Liver (tissue), 3 donors: ENCODE data around the gene PIK3R5.

Source experiments
- ATF3 ChIP-seq: IDR thresholded peaks from 2 replicates; pipeline ENCODE4 v1.6.1; 2016; ENCODE audit warnings: antibody characterized with exemption
- CTCF ChIP-seq: fragments of 150-350 bp; IDR thresholded peaks from 2 replicates; pipeline ENCODE4 v1.5.1; 2017; ENCODE audit warnings: improper control_type of control experiment, low read depth, low read length; ENCODE audit not compliant: missing input control
- EGR1 ChIP-seq, 2 donors: IDR thresholded peaks; 2 replicates each; pipeline ENCODE4 v1.6.1; 2016 to 2018; ENCODE audit warnings: antibody characterized with exemption in 2 of 2, low read depth in 2 of 2
- GABPA ChIP-seq, 2 donors: IDR thresholded peaks in 1 of 2; conservative IDR thresholded peaks in 1 of 2; 2 replicates each; pipeline ENCODE4 v1.6.1; 2016; ENCODE audit warnings: antibody characterized with exemption in 2 of 2, mild to moderate bottlenecking in 1 of 2, moderate library complexity in 1 of 2
- MAX ChIP-seq: IDR thresholded peaks from 2 replicates; pipeline ENCODE4 v1.6.1; 2016; ENCODE audit warnings: antibody characterized with exemption
- RAD21 ChIP-seq, 2 donors: IDR thresholded peaks; 2 replicates each; pipeline ENCODE4 v1.6.1; 2016; ENCODE audit warnings: antibody characterized with exemption in 2 of 2, mild to moderate bottlenecking in 2 of 2
- REST ChIP-seq: IDR thresholded peaks from 2 replicates; pipeline ENCODE4 v1.6.1; 2016; ENCODE audit warnings: antibody characterized with exemption, mild to moderate bottlenecking
- RXRA ChIP-seq, 2 donors: IDR thresholded peaks; 2 replicates each; pipeline ENCODE4 v1.6.1; 2017 to 2018; ENCODE audit warnings: antibody characterized with exemption in 2 of 2, mild to moderate bottlenecking in 1 of 2
- SP1 ChIP-seq: IDR thresholded peaks from 2 replicates; pipeline ENCODE4 v1.6.1; 2018; ENCODE audit warnings: antibody characterized with exemption, mild to moderate bottlenecking
- TAF1 ChIP-seq: conservative IDR thresholded peaks from 2 replicates; pipeline ENCODE4 v1.6.1; 2016; ENCODE audit warnings: antibody characterized with exemption, mild to moderate bottlenecking
- YY1 ChIP-seq: IDR thresholded peaks from 2 replicates; pipeline ENCODE4 v1.6.1; 2016; ENCODE audit warnings: antibody characterized with exemption, mild to moderate bottlenecking
- donor health status: healthy.
- donor health status: healthy.

GRCh38 chr17:8961829-8962228 lies 3.7 kb downstream of the PIK3R5 start:
- TF ChIP-seq TAF1 (no peak), YY1 (no peak), GABPA (IDR thresholded peaks at IDR 0.05 in 1 of 2, conservative IDR thresholded peaks at IDR 0.05 in 1 of 2) (no peak), EGR1 (IDR thresholded peaks at IDR 0.05; ENCODE audit: low read depth in 2 of 2) (no peak), ATF3 (no peak), CTCF (no peak), RXRA (IDR thresholded peaks at IDR 0.05) (no peak), MAX (no peak), SP1 (no peak), REST (no peak), RAD21 (IDR thresholded peaks at IDR 0.05) (no peak)
